Left lobe of liver (tissue), 2 donors: ENCODE data around the gene DST. TPM values are rescaled to one million over a fixed set of nuclear protein-coding genes. Genes with fewer than 3 reads are reported as not detected.
A peak's percentile ranks its signal among the peaks of the same experiment; 100 is the strongest.

Source experiments
- ATAC-seq: fragments of 200-7000 bp; cut with Tn5 transposase; one replicate; pipeline ENCODE4 v1.9.1; 2020; ENCODE audit warnings: mild to moderate bottlenecking, moderate library complexity
- DNase-seq: peaks from one replicate; pipeline ENCODE4 v3.0.0-alpha.2; 2020; ENCODE audit warnings: low spot score
- total RNA-seq: library from RNA; stranded (reverse); gene quantifications from one replicate; pipeline ENCODE4 v1.2.1, GENCODE V29; 2021
- donor health status: DM: no; HTN: no; CAD: no; lungs with moderate emphysema.
- donor health status: DM: no; HTN: yes; CAD: no.

Gene DST
- total RNA-seq, 1 donor from 2014 or later: 86.5 TPM

GRCh38 chr6:56491606-56492328, 150.9 kb downstream of the DST start:
- DNase-seq (no peak), ATAC-seq (no peak)

- no peak for ATAC-seq
- DNase-seq: no peak
Observed at GRCh38 chr6:56490993-56491392, 151.7 kb downstream of the DST start.

- DNase-seq (no peak), ATAC-seq (no peak)
Observed at GRCh38 chr6:56489559-56489958, 153.1 kb downstream of the DST start.

GRCh38 chr6:56488281-56488680, 154.4 kb downstream of the DST start:
- ATAC-seq: no peak
- no peak for DNase-seq

GRCh38 chr6:56486681-56487080, 156.0 kb downstream of the DST start:
- DNase-seq (no peak), ATAC-seq (no peak)

GRCh38 chr6:56484669-56485068, 158.0 kb downstream of the DST start:
- DNase-seq (no peak), ATAC-seq (no peak)

- no peak for DNase-seq
- no peak for ATAC-seq
Observed at GRCh38 chr6:56483929-56484328, 158.8 kb downstream of the DST start.

GRCh38 chr6:56482525-56482924, 160.2 kb downstream of the DST start:
- ATAC-seq (peak; percentile 97), DNase-seq (peak; percentile 63)

- DNase-seq (no peak), ATAC-seq (no peak)
Observed at GRCh38 chr6:56481957-56482356, 160.7 kb downstream of the DST start.

GRCh38 chr6:56480654-56481337, 161.9 kb downstream of the DST start:
- DNase-seq: no peak
- ATAC-seq: no peak

- DNase-seq: no peak
- no peak for ATAC-seq
Observed at GRCh38 chr6:56480246-56480645, 162.4 kb downstream of the DST start.

GRCh38 chr6:56479381-56479780, 163.3 kb downstream of the DST start:
- no peak for DNase-seq
- ATAC-seq: no peak

GRCh38 chr6:56478202-56478601, 164.5 kb downstream of the DST start:
- no peak for ATAC-seq

GRCh38 chr6:56477241-56477640, 165.4 kb downstream of the DST start:
- DNase-seq (no peak), ATAC-seq (no peak)

More at GRCh38 chr6:56478202-56478601, 164.5 kb downstream of the DST start:
- no peak for DNase-seq

GRCh38 chr6:56475736-56476457, 166.8 kb downstream of the DST start:
- ATAC-seq (peak; percentile 94), DNase-seq (peak; percentile 84)

GRCh38 chr6:56474532-56474931, 168.2 kb downstream of the DST start:
- no peak for ATAC-seq
- no peak for DNase-seq

- DNase-seq (no peak), ATAC-seq (no peak)
Observed at GRCh38 chr6:56463443-56463842, 179.2 kb downstream of the DST start.

GRCh38 chr6:56459030-56459805, 183.5 kb downstream of the DST start:
- no peak for ATAC-seq
- no peak for DNase-seq

- ATAC-seq (no peak), DNase-seq (no peak)
Observed at GRCh38 chr6:56458324-56458884, 184.3 kb downstream of the DST start.

- DNase-seq: no peak
- no peak for ATAC-seq
Observed at GRCh38 chr6:56456785-56457184, 185.9 kb downstream of the DST start.
